Urinary bladder (tissue), 4 donors: Measurements from ENCODE around the gene EXOC4. TPM values are rescaled to one million over a fixed set of nuclear protein-coding genes. Genes with fewer than 3 reads are reported as not detected.

Source experiments
- DNase-seq: peaks from one replicate; pipeline ENCODE4 v3.0.0-alpha.2; 2015; ENCODE audit errors: extremely low spot score
- H3K27ac ChIP-seq: one replicate; pipeline ENCODE4 v1.5.1; 2013; ENCODE audit warnings: low read depth, mild to moderate bottlenecking, moderate library complexity
- H3K36me3 ChIP-seq: one replicate; pipeline ENCODE4 v1.6.1; 2013; ENCODE audit warnings: mild to moderate bottlenecking, moderate library complexity; ENCODE audit not compliant: insufficient read depth
- H3K4me1 ChIP-seq: one replicate; pipeline ENCODE4 v1.6.1; 2013; ENCODE audit warnings: mild to moderate bottlenecking, moderate library complexity; ENCODE audit not compliant: insufficient read depth
- H3K4me3 ChIP-seq: one replicate; pipeline ENCODE4 v1.5.1; 2013; ENCODE audit warnings: low read depth, low read length
- WGBS: extraction: QIAGEN DNeasy Blood & Tissue Kit; methylation state at CpG from one replicate; pipeline ENCODE4 v1.1.7; 2013; 5-methylcytosine and 5-hydroxymethylcytosine counted together
- polyA plus RNA-seq: library from polyadenylated mRNA; stranded (reverse); fragments of 200-250 nt; gene quantifications from one replicate; pipeline ENCODE4 v1.2.3, GENCODE V29; 2013
- total RNA-seq: library from RNA; depleted of rRNA; stranded (reverse); fragments of >200 nt; gene quantifications from one replicate; pipeline ENCODE4 v1.2.3, GENCODE V29; 2014
- donor health status: healthy with polysubstance abuse.
- donor health status: healthy.

Gene EXOC4
- total and polyA plus RNA-seq, 2 donors = 31.0 to 163 TPM

GRCh38 chr7:133409421-133409820, 156.5 kb downstream of the EXOC4 start:
- H3K27ac ChIP-seq = no peak overlapping the region
- H3K4me1 ChIP-seq = no peaks in the 10 kb centered on the region
- H3K4me3 ChIP-seq = no peak overlapping the region
- no peak for DNase-seq
- 57% methylated on average over 2 of the region's 2 CpGs for WGBS
- H3K36me3 ChIP-seq = no peaks in the 10 kb centered on the region

GRCh38 chr7:133409966-133410365, 157.1 kb downstream of the EXOC4 start:
- 55% methylated on average over 1 of the region's 1 CpG for WGBS
- no peaks in the 10 kb centered on the region for H3K36me3 ChIP-seq
- no peak overlapping the region for H3K4me3 ChIP-seq
- no peak overlapping the region for H3K27ac ChIP-seq
- H3K4me1 ChIP-seq = no peaks in the 10 kb centered on the region
- DNase-seq = no peak

- no peak for DNase-seq
- H3K36me3 ChIP-seq = no peaks in the 10 kb centered on the region
- no peaks in the 10 kb centered on the region for H3K4me1 ChIP-seq
- no peak overlapping the region for H3K27ac ChIP-seq
- no peak overlapping the region for H3K4me3 ChIP-seq
- 54% methylated on average over 2 of the region's 2 CpGs for WGBS
These were observed 158.5 kb downstream of the EXOC4 start for GRCh38 chr7:133411395-133411794.

- H3K4me1 ChIP-seq = no peaks in the 10 kb centered on the region
- no peak overlapping the region for H3K4me3 ChIP-seq
- no peak for DNase-seq
- H3K36me3 ChIP-seq = no peaks in the 10 kb centered on the region
- no peak overlapping the region for H3K27ac ChIP-seq
- WGBS = 53% methylated on average over 3 of the region's 3 CpGs
These were observed 160.1 kb downstream of the EXOC4 start for GRCh38 chr7:133412942-133413341.

DNA sequence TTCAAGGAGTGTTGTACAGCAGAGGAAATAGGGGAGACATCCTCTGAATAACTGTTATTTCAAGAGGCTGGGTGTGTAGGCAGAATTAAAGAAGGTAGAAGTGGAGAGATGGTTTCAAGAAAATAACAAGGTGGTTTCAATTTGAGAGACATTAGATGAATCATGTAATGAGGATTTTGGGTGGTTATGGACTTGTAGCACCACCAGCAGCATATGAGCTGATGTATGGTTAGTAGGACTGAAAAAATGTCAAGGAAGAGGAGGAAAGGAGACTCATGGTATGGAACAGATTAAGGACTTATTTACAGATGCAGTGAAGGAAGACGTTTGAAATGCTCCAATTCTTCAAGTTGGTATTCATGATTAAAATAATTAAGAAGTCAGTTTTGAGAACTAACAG, 166.2 kb downstream of the EXOC4 start:
- H3K36me3 ChIP-seq = no peaks in the 10 kb centered on the region
- H3K4me1 ChIP-seq = no peaks in the 10 kb centered on the region
- DNase-seq = no peak
- no peak overlapping the region for H3K27ac ChIP-seq
- H3K4me3 ChIP-seq = no peak overlapping the region
- WGBS = 56% methylated on average over 1 of the region's 1 CpG

DNA sequence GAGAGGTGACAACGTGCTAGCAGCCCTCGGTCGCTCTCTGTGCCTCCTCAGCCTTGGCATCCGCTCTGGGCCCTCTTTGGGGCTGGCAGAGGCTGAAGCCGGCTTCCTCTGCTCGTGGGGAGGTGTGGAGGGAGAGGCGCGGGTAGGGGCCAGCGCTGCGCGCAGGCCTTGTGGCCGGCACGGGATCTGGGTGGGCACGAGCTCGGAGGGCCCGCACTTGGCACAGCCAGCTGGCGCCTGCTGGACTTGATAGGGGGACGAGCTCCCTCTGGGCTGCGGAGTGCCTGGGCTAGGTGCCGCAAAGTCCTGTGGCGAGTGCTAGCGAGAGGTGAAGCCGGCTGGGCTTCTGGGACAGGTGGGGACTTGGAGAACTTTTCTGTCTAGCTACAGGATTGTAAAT, 170.7 kb downstream of the EXOC4 start:
- 96% methylated on average over 23 of the region's 23 CpGs for WGBS

GRCh38 chr7:133428326-133428725, 175.4 kb downstream of the EXOC4 start:
- no peaks in the 10 kb centered on the region for H3K4me1 ChIP-seq
- H3K27ac ChIP-seq = no peak overlapping the region
- no peaks in the 10 kb centered on the region for H3K36me3 ChIP-seq
- 89% methylated on average over 2 of the region's 2 CpGs for WGBS
- DNase-seq = no peak
- no peak overlapping the region for H3K4me3 ChIP-seq

More for the DNA sequence above, 170.7 kb downstream of the EXOC4 start:
- Histone ChIP-seq H3K4me3 (no peak overlapping the region), H3K4me1 (no peaks in the 10 kb centered on the region), H3K36me3 (no peaks in the 10 kb centered on the region), H3K27ac (no peak overlapping the region)
- DNase-seq = no peak

GRCh38 chr7:133428876-133429275, 176.0 kb downstream of the EXOC4 start:
- no peaks in the 10 kb centered on the region for H3K4me1 ChIP-seq
- no peak overlapping the region for H3K4me3 ChIP-seq
- no peak overlapping the region for H3K27ac ChIP-seq
- 95% methylated on average over 3 of the region's 3 CpGs for WGBS
- no peak for DNase-seq
- no peaks in the 10 kb centered on the region for H3K36me3 ChIP-seq

- Histone ChIP-seq H3K4me1 (peaks cover 1% of the 10 kb centered on the region), H3K27ac (no peak overlapping the region), H3K4me3 (no peak overlapping the region), H3K36me3 (no peaks in the 10 kb centered on the region)
- 97% methylated on average over 3 of the region's 3 CpGs for WGBS
- no peak for DNase-seq
These were observed 176.5 kb downstream of the EXOC4 start for GRCh38 chr7:133429371-133429770.

GRCh38 chr7:133431134-133431724, 178.4 kb downstream of the EXOC4 start:
- Histone ChIP-seq H3K27ac (no peak overlapping the region), H3K4me1 (peaks cover 3% of the 10 kb centered on the region), H3K36me3 (no peaks in the 10 kb centered on the region), H3K4me3 (no peak overlapping the region)
- DNase-seq = no peak
- WGBS = 84% methylated on average over 1 of the region's 1 CpG

- Histone ChIP-seq H3K36me3 (no peaks in the 10 kb centered on the region), H3K27ac (no peak overlapping the region), H3K4me3 (no peak overlapping the region), H3K4me1 (peaks cover 3% of the 10 kb centered on the region)
- DNase-seq = no peak
- 98% methylated on average over 4 of the region's 4 CpGs for WGBS
These were observed 180.4 kb downstream of the EXOC4 start for GRCh38 chr7:133433165-133433812.

DNA sequence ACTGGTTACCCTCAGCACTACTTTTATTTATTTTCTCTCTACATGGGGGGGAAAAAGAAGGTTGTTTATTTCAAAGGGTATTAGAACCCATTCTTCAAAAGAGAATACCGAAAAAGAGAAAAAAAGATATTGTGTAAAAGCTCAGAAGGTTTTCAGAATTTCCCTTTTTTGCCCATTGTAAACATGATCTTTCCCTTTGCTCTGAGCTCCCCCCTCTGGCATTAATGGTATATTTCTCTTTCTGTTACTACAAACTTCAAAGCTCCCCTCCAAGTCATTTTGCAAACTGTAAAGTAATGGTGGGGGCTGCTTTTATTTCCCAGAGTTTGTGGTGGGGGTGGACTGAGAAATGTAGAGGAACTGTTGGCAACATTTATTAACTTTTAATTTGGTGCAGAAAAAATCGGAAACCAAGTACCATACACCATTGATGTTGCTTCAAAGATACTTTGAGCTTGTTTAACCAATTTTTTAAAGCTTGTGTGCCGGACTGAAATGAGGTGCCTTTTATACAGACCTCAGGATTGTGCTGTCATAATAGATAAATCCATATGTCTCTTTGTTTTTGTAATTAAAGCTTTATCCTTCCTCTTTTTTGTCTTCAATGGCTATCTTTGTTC, 181.5 kb downstream of the EXOC4 start:
- peaks cover 3% of the 10 kb centered on the region for H3K4me1 ChIP-seq
- no peaks in the 10 kb centered on the region for H3K36me3 ChIP-seq
- no peak overlapping the region for H3K4me3 ChIP-seq
- H3K27ac ChIP-seq = no peak overlapping the region
- WGBS = 60% methylated on average over 3 of the region's 3 CpGs
- no peak for DNase-seq

GRCh38 chr7:133436014-133436428, 183.1 kb downstream of the EXOC4 start:
- H3K27ac ChIP-seq = no peak overlapping the region
- no peak for DNase-seq
- H3K36me3 ChIP-seq = no peaks in the 10 kb centered on the region
- peaks cover 3% of the 10 kb centered on the region for H3K4me1 ChIP-seq
- H3K4me3 ChIP-seq = no peak overlapping the region
- 56% methylated on average over 3 of the region's 3 CpGs for WGBS

DNA sequence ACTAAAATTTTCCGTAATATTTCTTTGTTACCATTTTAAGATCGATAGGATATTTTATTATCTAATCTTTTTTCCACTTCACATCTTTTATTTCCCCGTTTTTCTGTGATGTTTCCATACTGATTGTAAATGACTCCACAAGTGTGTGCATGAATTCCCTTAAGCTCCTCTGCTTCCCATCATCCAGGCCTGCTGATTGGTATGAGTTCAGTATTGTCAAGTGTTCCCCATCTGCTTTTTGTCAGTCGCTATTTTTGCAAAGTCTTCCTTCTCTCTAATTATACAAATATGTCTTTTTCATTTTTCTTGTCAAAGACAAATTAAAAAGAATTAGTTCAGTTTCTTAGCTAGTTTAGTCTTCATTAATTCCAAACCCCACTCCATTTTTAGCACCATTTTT, 184.7 kb downstream of the EXOC4 start:
- 80% methylated on average over 4 of the region's 4 CpGs for WGBS
- DNase-seq = no peak
- H3K27ac ChIP-seq = no peak overlapping the region
- peaks cover 3% of the 10 kb centered on the region for H3K4me1 ChIP-seq
- H3K36me3 ChIP-seq = no peaks in the 10 kb centered on the region
- no peak overlapping the region for H3K4me3 ChIP-seq
